Kidney epithelial cell (primary cell): ENCODE measurements around the gene CFAP61. TPM values are rescaled to one million over a fixed set of nuclear protein-coding genes. Genes with fewer than 3 reads are reported as not detected.

ENCODE experiments used
- DNase-seq: peaks from one replicate; pipeline ENCODE4 v3.0.0-alpha.2; 2010; ENCODE audit warnings: low read depth
- H3K27me3 ChIP-seq: 2 replicates; pipeline ENCODE4 v1.6.0; 2011; ENCODE audit warnings: low read length; ENCODE audit not compliant: control insufficient read depth, insufficient read depth
- H3K36me3 ChIP-seq: 2 replicates; pipeline ENCODE4 v1.5.1; 2011; ENCODE audit warnings: low read length; ENCODE audit not compliant: control insufficient read depth, insufficient read depth
- H3K4me3 ChIP-seq: 2 replicates; pipeline ENCODE4 v1.5.1; 2011; ENCODE audit warnings: low read depth, mild to moderate bottlenecking, control low read depth, low read length
- CTCF ChIP-seq: IDR thresholded peaks from 2 replicates; pipeline ENCODE4 v1.5.1; 2011; ENCODE audit warnings: mild to moderate bottlenecking, moderate library complexity, low read length, control low read depth, inconsistent platforms; ENCODE audit not compliant: insufficient read depth, poor library complexity, severe bottlenecking
- total RNA-seq: library from RNA; depleted of rRNA; stranded (reverse); fragments of >200 nt; gene quantifications from 2 replicates; pipeline ENCODE4 v1.2.3, GENCODE V29; 2015

CFAP61 gene
- total RNA-seq, 1 donor from 2014 or later: not detected

GRCh38 chr20:20271271-20271670 lies 218.9 kb downstream of the CFAP61 start:
- no peaks in the 10 kb centered on the region for H3K36me3 ChIP-seq
- TF ChIP-seq CTCF: no peak
- peaks cover 3% of the 10 kb centered on the region for H3K27me3 ChIP-seq
- DNase-seq: no peak
- H3K4me3 ChIP-seq: no peak overlapping the region

GRCh38 chr20:20272686-20273085 lies 220.4 kb downstream of the CFAP61 start:
- DNase-seq: no peak
- no peak for TF ChIP-seq CTCF
- peaks cover 8% of the 10 kb centered on the region for H3K27me3 ChIP-seq
- no peak overlapping the region for H3K4me3 ChIP-seq
- no peaks in the 10 kb centered on the region for H3K36me3 ChIP-seq

GRCh38 chr20:20273286-20273685 lies 221.0 kb downstream of the CFAP61 start:
- no peak overlapping the region for H3K4me3 ChIP-seq
- peaks cover 8% of the 10 kb centered on the region for H3K27me3 ChIP-seq
- TF ChIP-seq CTCF: no peak
- no peaks in the 10 kb centered on the region for H3K36me3 ChIP-seq
- no peak for DNase-seq

- Histone ChIP-seq H3K27me3 (peaks cover 8% of the 10 kb centered on the region), H3K4me3 (no peak overlapping the region), H3K36me3 (no peaks in the 10 kb centered on the region)
- no peak for DNase-seq
- TF ChIP-seq CTCF: no peak
Measured at GRCh38 chr20:20274821-20275220, 222.5 kb downstream of the CFAP61 start.

- no peak overlapping the region for H3K4me3 ChIP-seq
- no peak for TF ChIP-seq CTCF
Measured at GRCh38 chr20:20275636-20276035, 223.3 kb downstream of the CFAP61 start.

GRCh38 chr20:20276811-20277530 lies 224.6 kb downstream of the CFAP61 start:
- no peak overlapping the region for H3K4me3 ChIP-seq
- no peaks in the 10 kb centered on the region for H3K36me3 ChIP-seq
- peaks cover 8% of the 10 kb centered on the region for H3K27me3 ChIP-seq
- DNase-seq: no peak
- TF ChIP-seq CTCF: no peak

More at GRCh38 chr20:20275636-20276035, 223.3 kb downstream of the CFAP61 start:
- peaks cover 8% of the 10 kb centered on the region for H3K27me3 ChIP-seq
- H3K36me3 ChIP-seq: no peaks in the 10 kb centered on the region
- no peak for DNase-seq
